ENCODE data around the gene PSTK.

PSTK gene

GRCh38 chr10:123021517-123021916 is 41.3 kb downstream of the PSTK start:
- peak; percentile 32 for DNase-seq

GRCh38 chr10:123024540-123024939 is 44.3 kb downstream of the PSTK start:
- no peak for DNase-seq

GRCh38 chr10:123026302-123026701 is 46.1 kb downstream of the PSTK start:
- no peak for DNase-seq

GRCh38 chr10:123027861-123028260 is 47.7 kb downstream of the PSTK start:
- DNase-seq: no peak

- DNase-seq: no peak
Measured at GRCh38 chr10:123031124-123031523, 50.9 kb downstream of the PSTK start.

- no peak for DNase-seq
Measured at GRCh38 chr10:123034332-123034731, 54.1 kb downstream of the PSTK start.

- no peak for DNase-seq
Measured at GRCh38 chr10:123035467-123036086, 55.4 kb downstream of the PSTK start.

GRCh38 chr10:123038782-123039631 is 58.8 kb downstream of the PSTK start:
- no peak for DNase-seq

- DNase-seq: no peak
Measured at GRCh38 chr10:123039632-123039930, 59.4 kb downstream of the PSTK start.

All from hematopoietic multipotent progenitor cell treated with erythropoietin and hydrocortisone succinate and interleukin-3 and kit ligand, for 8 days (in vitro differentiated cells).